ENCODE results near the gene LSM5.

- TF ChIP-seq EZH2 (IDR thresholded peaks at IDR 0.05; ENCODE audit: borderline replicate concordance, low read depth, low read length, poor library complexity, severe bottlenecking) (no peak), CTCF (conservative IDR thresholded peaks at IDR 0.05; ENCODE audit: low read depth, low read length) (no peak)
These were observed 32.2 kb downstream of the LSM5 start for GRCh38 chr7:32458025-32458424.
